Endothelial cell of umbilical vein (primary cell): ENCODE data around the gene SPSB3. TPM values are rescaled to one million over a fixed set of nuclear protein-coding genes. Genes with fewer than 3 reads are reported as not detected.
"Not testable (repeated sequence)": the region's sequence is repeated elsewhere in the genome, so short reads cannot be mapped to it uniquely, and the experiment has no call there.

ENCODE experiments used
- BruUV-seq: library from RNA; stranded (reverse); fragments of 400-500 nt; replicated peaks from 2 replicates; lab custom pipeline; 2021; lab: Mats Ljungman, UMichigan
- CTCF ChIA-PET: fragments of 300-600, 350-600 bp; sonication (Branson Sonifier 250); formaldehyde crosslinking; loops from one replicate; lab custom pipeline; 2021; ENCODE audit warnings: antibody characterized with exemption, inconsistent platforms; lab: Charles Lee
- POLR2A ChIA-PET: fragments of 300-600, 350-600 bp; sonication (Branson Sonifier 250); formaldehyde crosslinking; loops from one replicate; lab custom pipeline; 2021; ENCODE audit warnings: antibody characterized with exemption, inconsistent platforms; lab: Charles Lee
- DNase-seq: peaks from one replicate; pipeline ENCODE4 v3.0.0-alpha.2; 2011; ENCODE audit warnings: low read depth, low spot score
- FAIRE-seq: peaks from 2 replicates; lab custom pipeline; 2011; peaks lifted over from hg19 to GRCh38; lab: Jason Lieb, UNC
- H2AFZ ChIP-seq: 2 replicates; pipeline ENCODE4 v1.6.0; 2012; ENCODE audit warnings: low read depth, low read length, control low read depth, inconsistent platforms
- H3K27ac ChIP-seq: 2 replicates; pipeline ENCODE4 v1.5.1; 2011; ENCODE audit warnings: low read depth, mild to moderate bottlenecking, control low read depth, low read length, moderate library complexity; ENCODE audit not compliant: insufficient read depth
- H3K27me3 ChIP-seq, 2 experiments: 2 replicates each; pipeline versions ENCODE4 v1.6.0 to v1.6.1; 2011; ENCODE audit warnings: low read length in 2 of 2, mixed read lengths in 1 of 2; ENCODE audit not compliant: control insufficient read depth in 2 of 2, insufficient read depth in 2 of 2
- H3K36me3 ChIP-seq, 2 experiments: 2 replicates in 1 of 2; 3 replicates in 1 of 2; pipeline ENCODE4 v1.5.1; 2011; ENCODE audit warnings: low read length in 2 of 2, mild to moderate bottlenecking in 1 of 2, moderate library complexity in 1 of 2; ENCODE audit not compliant: control insufficient read depth in 2 of 2, insufficient read depth in 2 of 2; ENCODE audit errors: extremely low read depth in 1 of 2
- H3K4me1 ChIP-seq: 3 replicates; pipeline ENCODE4 v1.5.1; 2011; ENCODE audit warnings: mild to moderate bottlenecking, low read length; ENCODE audit not compliant: control insufficient read depth, insufficient read depth; ENCODE audit errors: extremely low read depth
- H3K4me2 ChIP-seq: 2 replicates; pipeline ENCODE4 v1.6.1; 2011; ENCODE audit warnings: low read length, control low read depth, mixed read lengths; ENCODE audit not compliant: insufficient read depth
- H3K4me3 ChIP-seq, 3 experiments: fragments of 200-600 bp in 1 of 3; sonication (generic), shearing (Covaris generic) in 1 of 3; replicated peaks in 1 of 3; 2 replicates each; pipeline ENCODE4 v1.5.1; 2011 to 2016; ENCODE audit warnings: control low read depth in 3 of 3, low read length in 3 of 3, mild to moderate bottlenecking in 2 of 3, inconsistent platforms in 1 of 3, low read depth in 1 of 3, moderate library complexity in 1 of 3; ENCODE audit not compliant: insufficient read depth in 1 of 3
- H3K79me2 ChIP-seq: 2 replicates; pipeline ENCODE4 v1.6.0; 2012; ENCODE audit warnings: low read length, inconsistent platforms; ENCODE audit not compliant: control insufficient read depth, insufficient read depth
- H3K9ac ChIP-seq: replicated peaks from 2 replicates; pipeline ENCODE3; 2011; ENCODE audit warnings: low read length, control low read depth; ENCODE audit not compliant: insufficient read depth; ENCODE audit errors: extremely low read depth
- H3K9me1 ChIP-seq: replicated peaks from 3 replicates; pipeline ENCODE4 v1.6.0; 2011; ENCODE audit warnings: mild to moderate bottlenecking, low read length; ENCODE audit not compliant: control insufficient read depth, insufficient read depth; ENCODE audit errors: extremely low read depth
- H3K9me3 ChIP-seq: replicated peaks from 2 replicates; pipeline ENCODE4 v1.5.1; 2012; ENCODE audit warnings: low read length, inconsistent platforms; ENCODE audit not compliant: control insufficient read depth, insufficient read depth
- H4K20me1 ChIP-seq: replicated peaks from 2 replicates; pipeline ENCODE3; 2011; ENCODE audit warnings: mild to moderate bottlenecking, low read length; ENCODE audit not compliant: control insufficient read depth, insufficient read depth; ENCODE audit errors: extremely low read depth
- CTCF ChIP-seq, 2 donors: IDR thresholded peaks; 1 replicate in 1 of 2; 2 replicates in 1 of 2; pipeline ENCODE4 v1.5.1; 2011; ENCODE audit warnings: low read length in 2 of 2, mild to moderate bottlenecking in 2 of 2, moderate library complexity in 2 of 2, control low read depth in 1 of 2, inconsistent platforms in 1 of 2, low read depth in 1 of 2; ENCODE audit not compliant: insufficient read depth in 1 of 2; ENCODE audit errors: extremely low read depth in 1 of 2
- EZH2 ChIP-seq: IDR thresholded peaks from 2 replicates; pipeline ENCODE4 v1.6.1; 2012; ENCODE audit warnings: borderline replicate concordance, low read depth, mild to moderate bottlenecking, moderate library complexity, low read length, inconsistent platforms; ENCODE audit not compliant: severe bottlenecking
- FOS ChIP-seq: IDR thresholded peaks from 2 replicates; pipeline ENCODE4 v1.6.1; 2011; ENCODE audit warnings: mild to moderate bottlenecking, low read length, moderate library complexity, borderline replicate concordance; ENCODE audit not compliant: insufficient read depth
- GATA2 ChIP-seq: IDR thresholded peaks from 2 replicates; pipeline ENCODE4 v1.7.0; 2011; ENCODE audit warnings: low read depth, mild to moderate bottlenecking, moderate library complexity, mixed read lengths, low read length; ENCODE audit not compliant: insufficient read length, insufficient read depth
- JUN ChIP-seq: IDR thresholded peaks from 2 replicates; pipeline ENCODE4 v1.6.1; 2011; ENCODE audit warnings: borderline replicate concordance, low read depth; ENCODE audit not compliant: insufficient read length, insufficient read depth
- MAX ChIP-seq: IDR thresholded peaks from 2 replicates; pipeline ENCODE4 v1.6.1; 2011; ENCODE audit not compliant: insufficient read depth, insufficient read length
- MYC ChIP-seq: IDR thresholded peaks from one replicate; pipeline ENCODE4 v1.6.1; 2011; ENCODE audit warnings: mild to moderate bottlenecking, low read depth, low read length
- POLR2A ChIP-seq: IDR thresholded peaks from 2 replicates; pipeline ENCODE4 v1.6.1; 2012; ENCODE audit warnings: low read depth, mild to moderate bottlenecking, control low read depth, low read length
- POLR2AphosphoS5 ChIP-seq: IDR thresholded peaks from 2 replicates; pipeline ENCODE4 v1.6.1; 2012; ENCODE audit warnings: low read depth, mild to moderate bottlenecking, control low read depth, low read length, moderate library complexity; ENCODE audit not compliant: insufficient read depth
- dilution Hi-C: fragments of 300-500 bp; cut with MboI; formaldehyde crosslinking; loops from one replicate; pipeline ENCODE4 v1.15.0; 2019; ENCODE audit warnings: low sequenced_read_pairs; ENCODE audit not compliant: extremely low pct_ligation_motif_present
- intact Hi-C: fragments of 100-400 bp; cut with micrococcal nuclease; formaldehyde crosslinking; loops from one replicate; pipeline ENCODE4 v1.10.0; 2022
- polyA plus RNA-seq, 4 experiments: library from polyadenylated mRNA; depleted of rRNA in 3 of 4; stranded (reverse) in 3 of 4; unstranded in 1 of 4; fragments of >200 nt; gene quantifications; 2 replicates each; pipeline versions ENCODE4 v1.2.1 to v1.2.3, GENCODE V29; 2011 to 2012; ENCODE audit warnings: missing spikeins in 1 of 4
- total RNA-seq: library from RNA; stranded (reverse); gene quantifications from 2 replicates; pipeline ENCODE4 v1.2.3, GENCODE V29; 2021

The SPSB3 gene
- total and polyA plus RNA-seq, 2 donors (not counting 3 experiments of a cell fraction or from before 2014, with no cell fraction given), result 39.0 to 86.2 TPM

GRCh38 chr16:1734123-1734522, 48.2 kb downstream of the SPSB3 start:
- Histone ChIP-seq H4K20me1 (no peaks in the 10 kb centered on the region), H3K9me1 (no peaks in the 10 kb centered on the region), H3K36me3 (peaks cover 0 to 26% of the 10 kb centered on the region in 2 experiments), H2AFZ (no peak overlapping the region), H3K4me2 (no peak overlapping the region), H3K9me3 (no peaks in the 10 kb centered on the region), H3K79me2 (no peaks in the 10 kb centered on the region), H3K4me3 (no peak overlapping the region), H3K27ac (no peak overlapping the region), H3K9ac (no peak overlapping the region), H3K4me1 (no peaks in the 10 kb centered on the region), H3K27me3 (no peaks in the 10 kb centered on the region)
- dilution Hi-C loops (no loop called here), intact Hi-C loops (no loop called here)
- no peak for DNase-seq
- ChIA-PET POLR2A (no interaction called here), CTCF (interaction anchor here (2.1 kb wide), 1 partner anchor 11 kb away, joined by 12 read pairs; no protein-coding TSS in a partner anchor)
- FAIRE-seq, result no peak
- no TSS peak for BruUV-seq
- TF ChIP-seq GATA2, result no peak
- TF ChIP-seq EZH2, result no peak
- TF ChIP-seq JUN, result no peak
- no peak for TF ChIP-seq MYC
- TF ChIP-seq POLR2A, result no peak
- TF ChIP-seq CTCF (IDR thresholded peaks at IDR 0.05; ENCODE audit: extremely low read depth in 1 of 2, insufficient read depth in 1 of 2, low read depth in 1 of 2, low read length in 2 of 2), result no peak
- TF ChIP-seq POLR2AphosphoS5, result no peak
- TF ChIP-seq FOS, result no peak
- TF ChIP-seq MAX, result no peak

- dilution Hi-C loops, DNase-seq, H3K27me3 ChIP-seq, H3K27ac ChIP-seq, H3K4me3 ChIP-seq, FAIRE-seq, H3K4me1 ChIP-seq, H3K9me1 ChIP-seq, H4K20me1 ChIP-seq, BruUV-seq, H2AFZ ChIP-seq, H3K9me3 ChIP-seq, H3K4me2 ChIP-seq, H3K79me2 ChIP-seq, H3K9ac ChIP-seq, intact Hi-C loops, POLR2A ChIA-PET: not testable (repeated sequence)
- CTCF ChIA-PET, result interaction anchor here (1.0 to 2.1 kb wide), 3 partner anchors 9 to 238 kb away, joined by 3 to 12 read pairs (median 3); no protein-coding TSS in a partner anchor
- peaks cover 0 to 38% of the 10 kb centered on the region in 2 experiments for H3K36me3 ChIP-seq
These were observed 49.8 kb downstream of the SPSB3 start for GRCh38 chr16:1732551-1732987.
